NCI-H128 (cell line): ENCODE data around the gene SRSF12.
"Not testable (repeated sequence)": the region's sequence is repeated elsewhere in the genome, so short reads cannot be mapped to it uniquely, and the experiment has no call there.

Experiments
- DNase-seq: peaks from one replicate; lab custom pipeline; 2025; ENCODE audit not compliant: unreplicated experiment; lab: John Stamatoyannopoulos, UW

The SRSF12 gene

GRCh38 chr6:89131599-89131998, 13.7 kb upstream of the SRSF12 start:
- DNase-seq, result no peak

- not testable (repeated sequence) for DNase-seq
Measured at GRCh38 chr6:89128256-89128671, 10.4 kb upstream of the SRSF12 start.

GRCh38 chr6:89122625-89123024, 4.8 kb upstream of the SRSF12 start:
- DNase-seq, result peak; percentile 17

GRCh38 chr6:89121934-89122333, 4.1 kb upstream of the SRSF12 start:
- no peak for DNase-seq

- DNase-seq, result no peak
Measured at GRCh38 chr6:89120371-89120770, 2.5 kb upstream of the SRSF12 start.

GRCh38 chr6:89118931-89119330, 1.1 kb upstream of the SRSF12 start:
- DNase-seq, result no peak

- no peak for DNase-seq
Measured at GRCh38 chr6:89116702-89117101, 1.2 kb downstream of the SRSF12 start.

- DNase-seq, result no peak
Measured at GRCh38 chr6:89111933-89112332, 5.9 kb downstream of the SRSF12 start.

- no peak for DNase-seq
Measured at GRCh38 chr6:89110284-89110683, 7.6 kb downstream of the SRSF12 start.

- DNase-seq, result no peak
Measured at GRCh38 chr6:89100114-89100513, 17.8 kb downstream of the SRSF12 start.

GRCh38 chr6:89098461-89098860, 19.4 kb downstream of the SRSF12 start:
- DNase-seq, result no peak

GRCh38 chr6:89087881-89088280, 30.0 kb downstream of the SRSF12 start:
- no peak for DNase-seq

- no peak for DNase-seq
Measured at GRCh38 chr6:89085409-89086205, 32.3 kb downstream of the SRSF12 start.

GRCh38 chr6:89084954-89085353, 32.9 kb downstream of the SRSF12 start:
- no peak for DNase-seq

- DNase-seq, result no peak
Measured at GRCh38 chr6:89084542-89084941, 33.3 kb downstream of the SRSF12 start.

- DNase-seq, result no peak
Measured at GRCh38 chr6:89082486-89082891, 35.4 kb downstream of the SRSF12 start.

GRCh38 chr6:89081423-89082322, 36.2 kb downstream of the SRSF12 start:
- peak; percentile 91 for DNase-seq

- DNase-seq, result no peak
Measured at GRCh38 chr6:89081129-89081422, 36.8 kb downstream of the SRSF12 start.

- peak; percentile 99 for DNase-seq
Measured at GRCh38 chr6:89080281-89081128, 37.4 kb downstream of the SRSF12 start, which contains the start of gene PNRC1. TSS of gene PNRC1 (plus strand) at chr6:89080751. CDS start at chr6:89080895, 144 bp downstream.

- DNase-seq, result no peak
Measured at GRCh38 chr6:89079511-89080234, 38.2 kb downstream of the SRSF12 start.

- no peak for DNase-seq
Measured at GRCh38 chr6:89073840-89074239, 44.0 kb downstream of the SRSF12 start.
